Kidney tubule cell (primary cell): Measurements from ENCODE around the gene EFCAB9.
"Not testable (repeated sequence)": the region's sequence is repeated elsewhere in the genome, so short reads cannot be mapped to it uniquely, and the experiment has no call there.

Source experiments
- DNase-seq: peaks from one replicate; pipeline ENCODE4 v3.0.0-alpha.2; 2018; ENCODE audit warnings: low spot score

Gene EFCAB9

DNA sequence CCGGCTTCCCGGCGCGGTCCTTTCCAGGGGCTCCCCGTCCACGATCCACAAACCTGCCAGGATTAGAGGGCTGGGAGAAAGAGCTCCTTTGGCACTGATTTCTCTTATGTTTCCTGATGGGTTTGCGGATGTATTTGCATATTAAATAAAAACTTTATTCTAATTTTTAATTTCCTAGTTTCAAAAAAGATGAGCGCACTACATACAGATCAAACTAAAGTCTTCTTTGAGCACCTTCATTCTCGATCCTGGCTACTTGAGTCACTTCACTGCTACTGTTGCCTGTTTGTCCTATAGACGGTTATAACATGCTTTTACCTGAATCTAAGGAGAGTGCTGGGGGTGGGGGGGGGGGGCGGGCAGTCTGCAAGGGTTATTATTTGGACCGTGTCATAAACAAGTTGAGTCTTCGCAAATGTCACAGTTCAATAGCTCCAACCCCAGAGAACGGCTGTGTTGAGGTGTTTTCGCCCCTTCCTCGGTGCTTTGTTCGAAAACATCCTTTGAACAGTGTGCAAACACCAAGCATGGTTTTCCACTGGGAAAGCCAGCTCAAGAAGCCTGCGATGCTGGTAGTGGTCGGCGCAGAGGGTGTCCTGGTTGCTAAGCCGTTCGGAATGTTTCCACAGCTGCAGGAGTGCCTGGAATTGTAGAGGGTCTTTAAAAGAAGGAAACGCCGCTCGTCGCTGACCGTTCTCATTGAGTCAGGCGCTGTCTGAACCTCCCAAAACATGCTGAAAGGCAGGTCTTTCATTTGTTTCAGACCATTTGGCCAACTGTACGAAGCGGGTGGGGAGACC lies 4.9 kb upstream of the EFCAB9 start:
- DNase-seq: no peak

DNA sequence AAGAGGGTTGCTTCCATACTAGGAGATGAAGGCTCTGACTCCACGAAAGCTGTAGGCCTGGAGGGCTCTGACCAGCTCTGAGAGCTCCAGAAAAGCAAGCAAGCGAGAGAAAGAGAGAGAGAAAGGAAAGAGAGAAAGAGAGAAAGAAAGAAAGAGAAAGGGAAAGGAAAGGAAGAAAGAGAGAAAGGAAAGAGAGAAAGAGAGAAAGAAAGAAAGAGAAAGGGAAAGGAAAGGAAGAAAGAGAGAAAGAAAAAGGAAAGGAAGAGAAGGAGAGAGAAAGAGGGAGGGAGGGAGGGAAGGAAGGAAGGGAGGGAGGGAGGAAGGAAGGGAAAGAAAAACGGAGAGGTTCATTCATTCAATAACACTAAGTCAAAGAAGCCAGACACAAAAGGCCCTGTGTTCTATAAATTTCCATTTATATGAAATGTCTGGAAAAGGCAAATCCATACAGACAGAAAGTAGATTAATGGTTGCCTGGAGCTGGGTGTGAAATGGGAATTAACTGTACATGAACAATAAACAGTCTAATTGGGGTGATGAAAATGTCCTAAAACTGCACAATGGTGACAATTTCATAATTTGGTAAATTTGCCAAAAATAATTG lies 4.2 kb upstream of the EFCAB9 start:
- DNase-seq: no peak

DNA sequence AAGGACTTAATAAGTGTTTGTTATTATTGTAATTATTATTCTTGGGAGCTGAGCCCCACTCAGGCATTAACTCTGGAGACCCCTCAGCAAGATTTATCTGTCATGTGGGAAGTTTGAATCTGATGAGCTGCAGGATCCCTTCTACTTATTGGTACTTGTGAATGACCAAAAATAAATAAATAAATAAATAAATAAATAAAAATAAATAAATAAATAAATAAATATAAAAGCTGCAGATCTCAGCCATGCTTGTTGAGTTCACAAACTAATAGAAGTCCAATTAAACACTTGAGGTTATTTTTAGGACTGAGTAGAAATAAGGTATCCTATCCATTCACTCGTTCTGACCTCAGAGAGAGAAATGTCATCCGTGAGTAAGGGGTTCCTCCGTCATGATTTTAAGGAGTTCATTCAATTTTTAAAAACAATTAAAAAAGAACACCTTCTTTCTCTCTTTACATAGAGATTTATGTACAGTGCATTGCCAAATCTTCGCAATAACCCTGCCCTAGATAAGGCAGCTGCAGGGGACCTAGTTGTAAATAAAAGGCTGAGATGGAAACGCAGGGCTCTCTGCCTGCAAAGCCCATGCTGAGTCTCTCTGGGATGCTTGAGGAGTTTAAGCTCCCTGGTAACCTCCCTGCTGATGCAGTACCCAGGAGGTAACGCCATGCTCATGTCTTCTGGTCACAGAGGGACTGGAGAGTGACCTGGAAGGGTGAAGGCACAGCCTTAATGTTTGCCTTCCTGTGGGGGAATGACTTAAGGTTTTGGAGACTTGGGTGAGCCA lies 1.2 kb downstream of the EFCAB9 start:
- DNase-seq: no peak

DNA sequence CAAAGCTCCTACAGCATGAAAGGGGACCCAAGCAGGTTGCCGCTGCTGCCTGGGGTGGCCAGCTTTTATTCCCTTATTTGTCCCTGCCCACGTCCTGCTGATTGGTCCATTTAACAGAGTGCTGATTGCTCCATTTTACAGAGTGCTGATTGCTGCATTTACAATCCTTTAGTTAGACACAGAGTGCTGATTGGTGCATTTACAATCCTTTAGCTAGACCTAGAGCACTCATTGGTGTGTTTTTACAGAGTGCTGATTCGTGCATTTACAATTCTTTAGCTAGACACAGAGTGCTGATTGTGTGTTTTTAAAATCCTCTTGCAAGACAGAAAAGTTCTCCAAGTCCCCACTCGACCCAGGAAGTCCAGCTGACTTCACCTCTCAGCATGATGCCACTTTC lies 3.8 kb downstream of the EFCAB9 start:
- DNase-seq: not testable (repeated sequence)

DNA sequence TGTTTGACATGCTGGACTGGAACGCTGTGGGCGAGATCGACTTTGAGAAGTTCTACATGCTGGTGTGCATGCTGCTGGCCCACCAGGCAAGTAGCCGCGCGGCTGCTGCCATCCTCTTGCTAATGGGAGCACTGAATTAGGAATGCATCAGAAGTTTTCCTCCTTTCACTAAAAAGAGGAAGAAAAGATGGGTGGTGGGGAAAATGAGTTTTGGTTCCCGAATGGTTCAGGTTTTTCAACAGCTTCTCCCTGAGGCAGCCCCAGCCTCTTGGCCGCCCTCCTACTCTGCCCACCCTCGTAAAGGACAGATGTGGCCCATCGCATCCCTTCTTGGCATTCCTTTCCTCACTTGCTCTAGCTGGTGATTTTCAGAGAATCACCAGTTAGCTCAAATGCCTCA lies 5.5 kb downstream of the EFCAB9 start:
- DNase-seq: no peak

DNA sequence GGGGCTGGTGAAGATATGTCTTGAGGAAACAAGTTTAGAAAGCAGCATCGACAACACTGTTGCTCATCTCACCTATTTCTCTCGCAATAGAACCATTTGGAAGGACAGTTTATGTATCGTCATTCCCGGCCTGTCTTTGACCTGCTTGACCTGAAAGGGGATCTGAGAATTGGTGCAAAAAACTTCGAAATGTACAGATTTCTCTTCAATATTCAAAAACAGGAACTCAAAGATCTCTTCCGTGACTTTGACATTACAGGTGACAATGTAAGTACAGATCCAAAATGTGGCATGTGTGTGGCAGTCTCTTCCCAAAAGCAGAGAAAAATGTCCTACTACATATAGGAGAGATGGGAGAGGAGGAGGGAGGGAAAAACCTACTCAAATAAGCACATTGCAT lies 6.5 kb downstream of the EFCAB9 start:
- no peak for DNase-seq

DNA sequence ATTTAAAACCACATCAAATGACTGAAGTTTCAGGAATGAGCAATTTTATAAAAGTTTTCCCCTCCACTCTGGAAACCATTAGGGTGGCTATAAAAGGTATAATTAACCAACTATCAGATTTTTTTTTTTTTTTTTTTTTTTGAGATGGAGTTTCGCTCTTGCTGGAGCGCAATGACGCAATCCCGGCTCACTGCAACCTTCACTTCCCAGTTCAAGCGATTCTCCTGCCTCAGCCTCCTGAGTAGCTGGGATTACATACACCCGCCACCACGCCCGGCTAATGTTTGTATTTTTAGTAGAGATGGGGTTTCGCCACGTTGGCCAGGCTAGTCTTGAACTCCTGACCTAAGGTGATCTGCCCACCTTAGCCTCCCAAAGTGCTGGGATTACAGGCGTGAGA lies 12.0 kb downstream of the EFCAB9 start:
- not testable (repeated sequence) for DNase-seq

DNA sequence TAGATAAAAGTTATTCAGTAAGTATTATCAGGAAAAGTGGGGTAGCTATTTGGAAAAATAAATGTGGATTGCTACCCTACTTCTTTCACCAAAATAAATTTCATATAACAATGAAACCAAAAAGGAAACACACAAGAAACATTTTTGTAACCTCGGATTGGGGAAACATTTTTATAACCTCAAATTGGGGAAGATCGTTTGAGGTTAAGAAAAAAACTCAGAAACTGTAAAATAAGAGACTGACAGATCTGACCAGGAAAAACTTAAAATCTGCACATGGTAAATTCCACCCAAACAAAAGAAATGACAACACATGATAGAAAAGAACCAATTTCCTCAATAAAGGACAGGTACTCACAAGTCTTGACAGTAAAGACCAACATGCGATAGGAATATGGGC lies 13.5 kb downstream of the EFCAB9 start:
- DNase-seq: no peak

DNA sequence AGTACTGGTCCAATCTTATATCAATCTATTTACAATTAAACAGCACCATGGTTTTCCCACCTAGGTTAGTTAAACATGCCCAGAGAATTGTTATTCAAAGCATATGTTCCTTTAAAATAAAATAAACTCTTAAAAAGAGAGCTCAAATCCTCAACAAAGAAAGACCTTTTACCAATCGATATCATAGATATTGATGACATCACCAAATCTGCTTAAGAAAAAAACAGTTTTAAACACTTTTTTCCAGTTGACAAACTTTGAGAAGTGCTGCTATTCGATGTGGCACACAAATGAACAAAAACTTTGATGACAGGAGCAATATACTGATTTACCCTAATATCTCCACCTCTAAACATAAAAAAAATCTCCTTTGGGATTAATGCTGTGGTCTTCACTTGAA lies 15.7 kb downstream of the EFCAB9 start:
- no peak for DNase-seq

DNA sequence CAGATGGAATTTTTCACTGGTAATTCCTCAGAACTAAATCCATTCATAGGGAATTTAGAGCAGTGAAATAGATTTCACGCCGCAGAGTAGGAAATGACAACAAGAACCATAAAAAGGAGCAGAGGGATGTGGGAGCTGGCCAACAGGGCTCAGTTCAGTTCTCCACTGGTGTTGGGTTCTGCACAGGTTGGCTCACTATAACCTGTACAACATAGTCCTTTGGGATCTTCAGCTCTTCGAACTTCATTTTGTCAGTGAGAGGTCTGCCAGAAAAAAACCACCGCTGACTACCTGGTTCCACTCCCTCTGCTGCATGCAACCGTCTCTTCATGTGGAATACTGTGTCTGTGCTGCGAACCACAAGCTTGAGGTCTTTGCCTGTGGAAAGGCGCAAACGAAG lies 17.7 kb downstream of the EFCAB9 start:
- no peak for DNase-seq

DNA sequence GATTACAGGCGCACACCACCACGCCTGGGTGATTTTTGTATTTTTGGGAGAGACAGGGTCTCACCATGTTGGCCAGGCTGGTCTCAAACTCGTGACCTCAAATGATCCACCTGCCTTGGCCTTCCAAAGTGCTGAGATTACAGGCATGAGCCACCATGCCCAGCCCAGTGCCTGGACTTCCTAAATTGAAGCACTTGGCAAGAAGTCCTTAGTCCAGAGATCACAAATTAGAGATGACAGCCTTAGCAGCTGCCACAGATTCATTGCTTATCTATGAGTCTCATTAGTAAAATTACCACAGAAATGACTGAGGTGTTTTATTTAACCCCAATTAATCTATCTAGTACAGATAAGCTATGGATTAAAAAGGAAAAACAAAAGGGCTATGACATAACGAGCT lies 19.2 kb downstream of the EFCAB9 start:
- no peak for DNase-seq

DNA sequence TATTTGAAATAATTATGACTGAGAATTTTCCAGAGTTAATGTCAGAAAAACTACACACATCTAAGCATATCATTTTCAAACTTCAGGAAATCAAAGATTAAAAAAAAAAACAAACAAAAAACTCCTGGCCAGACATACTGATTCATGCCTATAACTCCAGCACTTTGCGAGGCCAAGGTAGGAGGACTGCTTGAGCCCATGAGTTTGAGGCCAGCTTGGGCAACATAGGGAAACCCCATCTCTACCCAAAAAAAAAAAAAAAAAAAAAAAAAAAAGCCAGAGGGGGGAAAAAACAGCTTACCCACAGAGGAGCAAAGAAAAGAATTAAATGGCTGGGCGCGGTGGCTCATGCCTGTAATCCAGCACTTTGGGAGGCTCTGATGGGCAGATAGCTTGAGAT lies 22.4 kb downstream of the EFCAB9 start:
- DNase-seq: no peak

DNA sequence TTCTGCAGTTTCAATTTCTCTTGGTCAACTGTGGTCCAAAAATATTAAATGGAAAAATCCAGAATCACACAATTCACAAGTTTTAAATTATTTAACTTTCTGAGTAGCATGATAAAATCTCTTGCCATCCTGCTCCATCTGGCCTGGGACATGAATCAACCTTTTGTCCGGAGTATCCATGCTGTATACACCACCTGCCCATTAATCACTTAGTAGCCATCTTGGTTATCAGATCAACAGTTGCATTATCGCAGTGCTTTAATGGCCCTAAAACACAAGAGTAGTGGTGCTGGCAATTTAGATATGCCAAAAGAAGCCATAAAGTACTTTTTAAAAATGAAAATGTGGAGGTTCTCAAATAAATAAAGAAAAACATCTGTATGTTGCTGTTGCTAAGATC lies 25.3 kb downstream of the EFCAB9 start:
- DNase-seq: no peak

DNA sequence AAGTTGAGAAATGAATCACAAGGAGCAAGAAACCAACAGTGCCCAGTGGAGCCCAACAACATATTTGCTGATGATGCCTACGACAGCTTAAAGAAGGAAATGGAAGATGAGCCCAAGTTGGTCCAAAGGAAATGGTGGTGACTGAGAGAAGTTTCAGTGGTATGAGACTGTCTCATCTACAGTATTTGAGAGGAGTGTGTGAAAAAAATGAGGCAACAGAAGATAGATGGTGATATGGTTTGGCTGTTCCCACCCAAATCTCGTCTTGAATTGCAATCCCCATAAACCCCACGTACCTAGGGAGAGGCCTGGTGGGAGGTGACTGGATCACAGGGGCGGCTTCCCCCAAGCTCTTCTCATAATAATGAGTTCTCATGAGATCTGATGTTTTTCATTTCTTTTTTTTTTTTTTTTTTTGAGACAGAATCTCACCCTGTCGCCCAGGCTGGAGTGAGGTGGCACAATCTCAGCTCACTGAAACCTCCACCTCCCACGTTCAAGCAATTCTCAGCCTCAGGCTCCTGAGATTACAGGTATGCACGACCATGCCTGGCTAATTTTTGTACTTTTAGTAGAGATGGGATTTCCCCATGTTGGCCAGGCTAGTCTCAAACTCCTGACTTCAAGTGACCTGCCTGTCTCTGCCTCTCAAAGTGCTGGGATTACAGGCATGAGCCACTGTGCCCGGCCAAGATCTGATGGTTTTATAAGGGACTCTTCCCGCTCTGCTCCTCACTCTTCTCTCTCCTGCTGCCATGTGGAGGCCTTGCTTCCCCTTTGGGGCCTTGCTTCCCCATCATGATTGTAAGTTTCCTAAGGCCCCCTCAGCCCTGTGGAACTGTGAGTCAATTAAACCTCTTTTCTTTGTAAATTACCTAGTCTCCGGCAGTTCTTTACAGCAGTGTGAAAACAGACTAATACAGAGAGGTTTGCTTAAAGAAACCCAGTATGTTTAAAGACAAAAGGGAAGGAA lies 30.2 kb downstream of the EFCAB9 start:
- DNase-seq: no peak

DNA sequence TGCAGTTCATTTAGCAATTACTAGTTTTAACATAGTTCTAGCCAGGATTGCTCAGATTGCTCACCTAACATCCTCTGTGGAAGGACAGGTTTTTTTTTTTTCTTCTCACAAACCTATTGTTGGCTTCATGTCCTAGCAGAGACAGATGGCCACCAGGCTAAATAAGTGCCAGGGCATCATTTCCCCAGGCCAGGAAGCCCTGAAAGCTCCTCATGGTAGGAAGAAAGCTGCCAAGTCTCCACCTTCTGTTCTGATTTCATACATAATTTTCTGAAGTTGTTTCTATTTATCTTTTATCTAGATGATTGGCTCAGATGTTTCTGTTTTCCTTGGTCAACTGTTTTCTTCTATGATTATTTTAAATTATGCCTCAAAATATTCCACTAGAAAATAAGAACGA lies 31.0 kb downstream of the EFCAB9 start:
- no peak for DNase-seq

DNA sequence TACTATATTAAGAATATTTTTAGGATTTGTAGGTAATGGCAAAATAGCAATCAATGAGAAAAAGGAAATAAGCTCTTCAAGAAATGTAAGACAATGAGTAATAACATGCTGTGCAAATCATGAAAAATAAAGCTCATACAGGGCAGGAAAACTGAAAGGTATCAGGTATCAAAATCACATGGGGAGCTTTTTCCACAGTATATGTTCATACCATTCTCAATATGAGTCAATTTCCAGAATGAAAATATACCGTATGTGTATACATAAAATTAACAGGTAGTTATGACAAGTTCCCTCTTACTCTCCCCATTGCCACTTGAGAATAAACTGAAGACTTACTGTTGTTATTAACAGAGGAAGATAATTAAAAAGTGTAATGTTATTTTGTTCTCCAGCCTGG lies 35.9 kb downstream of the EFCAB9 start:
- DNase-seq: no peak

DNA sequence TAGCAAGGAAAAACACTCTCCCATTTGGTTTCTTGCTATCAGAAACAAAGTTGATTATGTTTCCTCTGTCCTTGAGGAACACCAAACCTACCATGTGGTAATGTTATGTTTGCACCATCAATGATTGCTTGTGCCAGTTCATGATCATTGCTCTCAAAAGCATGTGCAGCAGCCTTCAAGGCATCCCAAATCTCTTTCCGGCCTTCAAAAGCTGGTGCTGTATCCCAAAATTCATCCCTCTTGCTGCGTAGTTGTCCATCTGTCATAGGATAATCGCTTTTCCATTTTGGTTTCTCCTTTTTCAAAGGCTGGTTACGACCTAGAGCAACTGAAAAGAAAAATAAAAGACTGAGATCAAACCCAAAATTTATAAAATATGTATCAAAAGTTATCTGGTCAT lies 40.1 kb downstream of the EFCAB9 start:
- no peak for DNase-seq

DNA sequence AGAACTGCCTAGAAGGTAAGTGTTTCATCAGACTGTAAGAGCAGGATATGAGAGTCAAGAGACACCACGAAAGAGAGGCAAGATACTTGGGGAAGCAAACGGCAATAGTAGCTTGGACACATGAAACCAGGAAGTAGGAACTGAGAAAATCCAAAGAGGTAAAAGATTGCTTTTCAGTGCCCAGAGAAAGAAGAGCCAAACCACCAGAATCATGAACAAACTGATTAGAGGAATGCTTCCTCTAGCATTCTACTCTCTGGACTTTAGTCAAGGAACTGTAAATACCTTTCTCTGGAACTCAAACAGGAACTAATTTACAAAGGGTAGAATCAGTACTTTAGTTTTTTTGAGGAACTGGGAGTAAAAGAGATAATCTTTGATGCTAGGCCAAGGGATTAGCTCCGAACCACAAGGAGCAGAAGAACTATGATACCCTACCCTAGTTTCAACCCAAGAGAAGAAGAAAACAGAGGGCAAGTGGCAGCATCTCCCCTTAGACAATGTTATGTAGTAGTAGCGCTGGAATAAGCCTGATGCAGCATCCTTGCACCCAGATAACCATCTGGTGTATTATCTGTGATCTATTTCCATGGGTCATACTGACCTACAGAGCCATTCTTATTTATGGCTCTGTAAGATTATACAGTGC lies 41.3 kb downstream of the EFCAB9 start:
- DNase-seq: peak; percentile 55

DNA sequence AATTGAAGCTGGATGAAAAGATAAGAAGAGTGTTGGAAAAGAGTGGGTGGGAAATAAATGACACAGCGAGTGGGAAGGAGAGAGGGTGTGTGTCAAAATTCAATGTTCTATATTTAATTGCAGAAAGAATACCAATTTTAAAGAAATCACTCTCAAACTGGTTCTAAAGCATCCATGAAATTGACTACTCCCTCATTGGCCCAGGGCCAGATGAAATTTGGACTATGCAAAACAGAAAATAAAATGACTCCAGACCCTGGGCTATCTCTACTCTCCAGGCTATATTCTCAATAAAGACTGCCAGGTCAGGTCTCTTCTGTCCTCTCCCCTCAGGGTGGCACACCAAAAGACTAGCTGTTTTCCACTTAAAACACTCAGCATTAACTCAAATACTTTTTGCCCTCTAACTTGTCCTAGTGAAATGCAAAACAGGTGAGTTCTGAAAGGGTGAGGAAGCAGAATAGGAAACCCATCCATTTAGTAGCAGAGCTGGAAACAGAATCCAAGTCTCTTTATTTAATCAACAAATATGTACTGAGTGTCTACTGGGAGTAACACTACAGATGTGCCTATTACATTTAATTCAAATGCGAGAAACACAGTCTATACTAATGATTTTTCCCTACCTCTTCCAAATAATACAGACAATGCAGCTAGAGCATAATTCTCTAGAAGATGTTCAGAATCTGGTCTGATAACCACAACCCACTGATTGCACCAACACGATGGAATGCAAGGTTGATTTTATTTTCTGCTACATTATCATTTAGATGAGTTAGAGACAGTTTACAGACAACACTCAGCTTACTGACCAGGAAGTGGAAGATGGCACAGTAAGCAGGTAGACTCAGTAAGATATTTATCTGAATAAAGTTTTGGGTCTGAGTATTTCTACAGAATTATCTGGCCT lies 42.1 kb downstream of the EFCAB9 start:
- DNase-seq: peak; percentile 36

DNA sequence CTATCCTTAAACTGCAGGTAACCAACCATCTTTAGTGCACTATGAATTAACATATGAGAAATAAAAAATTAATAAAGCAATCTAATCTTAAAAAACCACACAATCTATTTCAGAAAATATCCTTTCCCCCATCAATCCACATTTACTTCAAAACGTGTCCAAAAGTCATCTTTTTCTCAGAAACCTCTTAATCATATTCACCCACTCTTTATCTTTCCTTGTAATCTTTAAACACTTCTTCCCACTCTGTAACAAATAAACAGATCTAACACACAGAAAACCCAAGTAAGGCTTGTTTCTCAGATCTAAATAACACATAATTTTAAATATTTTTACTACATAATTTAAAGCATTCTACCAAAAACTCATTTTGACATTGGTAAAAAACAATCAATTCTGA lies 44.4 kb downstream of the EFCAB9 start:
- DNase-seq: no peak
